GM19467 (cell line): ENCODE data around the gene C6orf136.
"Not testable (repeated sequence)": the region's sequence is repeated elsewhere in the genome, so short reads cannot be mapped to it uniquely, and the experiment has no call there.

Experiments
- ATAC-seq: cut with Tn5 transposase; IDR thresholded peaks from one replicate; pipeline ENCODE4 v1.9.1; 2021; ENCODE audit warnings: mild to moderate bottlenecking, moderate library complexity; ENCODE audit not compliant: unreplicated experiment

C6orf136 gene, protein sequence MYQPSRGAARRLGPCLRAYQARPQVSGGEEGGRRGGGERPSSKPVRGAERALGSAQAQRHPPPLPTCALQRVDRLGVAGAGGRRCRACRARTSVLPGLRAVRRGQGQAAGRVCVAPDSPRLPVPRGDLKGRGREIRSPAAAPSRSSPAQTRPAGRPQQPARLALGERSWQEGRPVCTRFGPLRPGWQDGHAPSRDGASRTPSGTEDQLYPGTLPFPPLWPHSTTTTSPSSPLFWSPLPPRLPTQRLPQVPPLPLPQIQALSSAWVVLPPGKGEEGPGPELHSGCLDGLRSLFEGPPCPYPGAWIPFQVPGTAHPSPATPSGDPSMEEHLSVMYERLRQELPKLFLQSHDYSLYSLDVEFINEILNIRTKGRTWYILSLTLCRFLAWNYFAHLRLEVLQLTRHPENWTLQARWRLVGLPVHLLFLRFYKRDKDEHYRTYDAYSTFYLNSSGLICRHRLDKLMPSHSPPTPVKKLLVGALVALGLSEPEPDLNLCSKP

DNA sequence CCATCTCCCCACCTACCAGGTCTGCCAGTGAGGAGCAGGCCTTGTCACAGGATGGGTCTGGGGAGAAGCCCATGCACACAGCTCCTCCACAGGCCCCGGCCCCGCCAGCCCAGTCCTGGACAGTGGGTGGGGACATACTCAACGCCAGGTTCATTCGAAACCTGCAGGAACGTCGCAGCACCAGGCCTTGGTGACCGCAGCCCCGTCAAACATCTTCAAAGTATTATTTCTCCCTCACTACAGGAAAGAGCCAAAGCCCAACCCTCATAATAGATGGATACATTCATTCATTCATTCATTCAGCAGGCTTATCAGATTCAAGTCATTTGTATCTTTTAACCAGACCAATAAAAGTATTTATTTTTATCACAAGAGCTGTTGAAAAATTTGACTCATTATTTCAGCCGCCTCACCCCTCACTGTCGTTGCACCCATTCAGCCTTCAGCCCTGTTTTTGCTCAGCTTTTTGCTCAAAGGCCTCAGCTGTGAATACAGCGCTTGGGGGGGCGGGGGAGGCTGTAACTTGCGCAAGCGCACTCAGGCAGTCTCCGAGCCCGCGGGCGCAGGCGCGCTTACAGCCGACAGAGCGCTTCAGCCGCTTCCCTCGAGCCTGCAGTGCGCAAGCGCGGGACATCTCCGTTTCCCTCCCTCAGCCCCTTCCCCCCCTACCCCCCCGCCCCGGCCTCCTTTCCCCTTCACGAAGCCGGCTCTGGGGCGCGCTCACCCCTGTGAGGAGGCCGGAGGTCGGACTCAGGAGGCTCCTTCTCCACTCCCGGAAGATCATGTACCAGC lies at the start of gene C6orf136:
Gene C6orf136, plus strand, starts transcription at position 684 of the 792 bp plus-strand sequence. Its CDS starts 99 bp downstream, at position 783.
- ATAC-seq, result peak; percentile 49

DNA sequence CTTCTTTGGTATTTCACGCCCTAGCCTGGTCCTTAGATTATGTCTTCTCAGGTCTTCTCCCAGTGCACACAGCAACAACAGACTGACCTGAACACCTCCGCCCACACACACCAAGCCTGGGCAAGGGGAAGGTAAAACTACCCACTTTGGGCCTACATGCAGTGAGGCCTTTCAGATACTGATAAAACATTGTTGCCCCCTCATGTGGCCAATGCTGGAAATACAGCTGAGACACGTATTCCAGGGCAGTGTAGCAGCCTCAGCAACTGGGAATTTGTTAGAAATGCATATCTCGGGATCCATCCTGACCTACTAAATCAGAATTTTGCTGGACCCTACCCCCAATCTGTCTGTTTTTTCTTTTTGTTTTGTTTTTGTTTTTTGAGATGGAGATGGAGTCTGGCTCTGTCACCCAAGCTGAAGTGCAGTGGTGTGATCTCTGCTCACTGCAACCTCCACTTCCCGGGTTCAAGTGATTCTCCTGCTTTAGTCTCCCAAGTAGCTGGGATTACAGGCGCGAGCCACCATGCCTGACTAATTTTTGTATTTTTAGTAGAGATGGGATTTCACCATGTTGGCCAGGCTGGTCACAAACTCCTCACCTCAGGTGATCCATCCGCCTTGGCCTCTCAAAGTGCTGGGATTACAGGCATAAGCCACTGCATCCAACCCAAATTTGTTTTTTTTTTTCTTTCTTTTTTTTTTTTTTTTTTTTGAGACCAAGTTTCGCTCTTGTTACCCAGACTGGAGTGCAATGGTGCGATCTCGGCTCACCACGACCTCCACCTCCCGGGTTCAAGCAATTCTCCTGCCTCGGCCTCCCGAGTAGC lies 49.4 kb upstream of the C6orf136 start:
- not testable (repeated sequence) for ATAC-seq

DNA sequence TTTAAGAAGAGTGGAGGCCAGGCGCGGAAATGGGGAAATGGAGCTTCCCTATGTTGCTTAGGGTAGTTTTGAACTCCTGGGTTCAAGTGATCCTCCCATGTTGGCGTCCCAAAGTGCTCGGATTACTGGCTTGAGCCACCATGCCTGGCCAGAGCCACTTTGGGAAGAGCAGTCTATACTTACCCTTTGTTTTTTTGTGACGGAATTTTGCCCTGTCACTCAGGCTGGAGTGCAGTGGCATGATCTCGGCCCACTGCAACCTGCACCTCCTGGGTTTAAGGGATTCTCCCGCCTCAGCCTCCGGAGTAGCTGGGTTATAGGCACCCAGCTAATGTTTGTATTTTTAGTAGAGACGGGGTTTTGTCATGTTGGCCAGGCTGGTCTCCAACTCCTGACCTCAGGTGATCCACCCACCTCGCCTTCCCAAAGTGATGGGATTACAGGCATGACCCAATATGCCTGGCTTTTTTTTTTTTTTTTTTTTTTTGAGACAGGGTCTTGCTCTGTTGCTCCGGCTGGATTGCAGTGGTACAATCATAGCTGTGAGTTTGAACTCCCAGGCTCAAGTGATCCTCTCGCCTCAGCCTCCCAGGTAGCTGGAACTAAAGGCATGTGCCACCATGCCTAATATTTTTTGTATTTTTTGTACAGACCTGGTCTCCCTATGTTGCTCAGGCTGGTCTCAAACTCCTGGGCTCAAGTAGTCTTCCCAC lies 47.9 kb upstream of the C6orf136 start:
- no peak for ATAC-seq

DNA sequence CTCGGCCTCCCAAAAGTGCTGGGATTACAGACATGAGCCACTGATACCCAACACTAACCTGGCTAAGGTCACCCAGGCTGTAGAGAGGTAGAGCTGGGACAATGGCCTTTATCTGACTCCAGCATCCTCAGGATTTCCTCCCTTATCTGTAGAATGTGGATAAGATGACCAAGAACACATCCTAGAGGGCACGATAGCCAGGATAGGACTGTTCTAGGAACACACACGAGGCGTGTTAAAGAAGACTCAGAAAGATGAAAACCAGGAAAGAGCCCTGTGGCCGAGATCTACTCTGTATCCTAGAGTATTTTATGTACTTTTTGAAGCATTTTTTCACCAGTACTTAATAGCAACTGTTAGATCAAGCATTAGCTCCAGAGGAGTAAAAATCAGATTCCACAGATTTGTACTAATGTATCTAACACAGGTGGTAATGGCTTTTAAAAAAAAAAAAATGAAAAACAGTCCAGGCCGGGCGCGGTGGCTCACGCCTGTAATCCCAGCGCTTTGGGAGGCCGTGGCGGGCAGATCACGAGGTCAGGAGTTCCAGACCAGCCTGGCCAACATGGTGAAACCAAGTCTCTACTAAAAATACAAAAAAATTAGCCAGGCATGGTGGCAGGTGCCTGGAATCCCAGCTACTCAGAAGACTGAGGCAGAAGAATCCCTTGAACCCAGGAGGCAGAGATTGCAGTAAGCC lies 47.2 kb upstream of the C6orf136 start:
- no peak for ATAC-seq

DNA sequence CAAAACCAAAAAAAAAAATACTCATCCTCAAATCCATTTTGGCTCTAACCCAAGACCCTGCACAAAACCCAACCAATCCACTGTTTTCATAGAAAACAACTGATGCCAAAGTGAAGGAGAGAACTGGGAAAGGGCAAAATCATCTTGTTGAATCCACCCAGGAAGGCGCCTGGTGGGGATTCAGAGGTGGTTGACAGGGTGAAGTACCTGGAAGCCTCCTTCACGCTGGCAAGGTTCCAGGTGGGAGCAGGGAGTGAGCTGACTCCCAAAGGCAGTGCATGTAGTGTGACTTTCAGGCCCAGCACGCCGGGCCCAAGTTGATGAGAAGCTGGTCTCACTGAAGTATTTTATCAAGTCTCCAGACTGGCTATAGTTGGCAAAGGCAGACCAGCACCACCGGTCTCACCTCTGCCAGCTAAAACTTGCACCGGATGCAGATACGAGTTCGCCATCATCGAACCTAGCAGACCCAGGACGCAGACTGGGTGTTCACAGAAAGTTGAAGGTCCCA lies 46.4 kb upstream of the C6orf136 start:
- ATAC-seq, result no peak

DNA sequence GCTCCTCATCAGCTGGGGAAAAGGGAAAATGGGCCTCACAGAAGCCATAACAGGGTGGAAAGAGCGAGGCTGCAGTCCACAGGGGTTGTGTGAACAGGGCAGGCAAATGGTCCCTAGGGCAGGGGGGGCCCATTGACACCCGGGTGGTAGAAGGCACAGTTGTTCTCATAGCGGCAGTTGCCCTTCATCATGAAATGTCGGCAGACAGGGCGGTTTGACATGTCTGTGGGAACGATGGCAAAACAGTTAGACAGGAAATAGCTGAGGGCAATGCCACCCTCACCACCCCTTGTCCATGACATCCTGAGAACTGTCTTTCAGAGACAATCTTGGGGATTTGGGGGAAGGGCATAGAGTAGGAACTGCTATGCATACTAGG lies 45.5 kb upstream of the C6orf136 start:
- no peak for ATAC-seq

DNA sequence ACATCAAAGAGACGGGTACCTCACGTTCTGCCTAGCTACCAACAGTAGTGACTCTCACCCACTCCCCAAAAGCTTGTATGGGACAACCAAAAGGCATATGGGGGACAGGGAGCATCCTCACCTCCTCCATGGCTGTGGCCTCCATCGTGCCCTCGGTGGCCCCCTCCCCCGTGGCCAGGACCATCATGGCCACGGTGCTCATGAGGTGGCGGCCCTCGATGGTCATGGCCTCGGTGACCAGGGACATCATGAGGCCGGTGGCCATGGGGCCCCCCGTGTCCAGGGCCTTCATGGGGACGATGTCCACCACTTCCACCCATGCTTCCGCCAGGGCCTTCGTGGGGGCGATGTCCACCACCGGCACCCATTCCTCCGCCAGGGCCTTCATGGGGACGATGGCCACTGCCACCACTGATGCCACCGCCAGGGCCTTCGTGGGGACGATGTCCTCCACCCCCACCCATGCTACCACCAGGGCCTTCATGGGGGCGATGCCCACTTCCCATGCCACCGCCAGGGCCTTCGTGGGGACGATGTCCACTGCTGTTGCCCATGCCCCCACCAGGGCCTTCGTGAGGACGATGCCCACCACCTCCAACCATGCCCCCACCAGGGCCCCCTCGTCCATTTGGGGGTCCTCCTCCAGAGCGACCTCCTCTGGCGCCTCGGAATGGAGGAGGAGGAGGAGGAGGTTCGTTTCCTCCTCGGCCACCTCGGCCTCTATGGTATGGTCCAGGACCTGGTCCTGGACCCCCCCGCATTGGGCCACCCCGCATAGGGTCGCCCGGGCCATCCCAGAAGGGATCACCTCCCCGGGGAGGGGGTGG lies 44.9 kb upstream of the C6orf136 start:
- ATAC-seq, result no peak

DNA sequence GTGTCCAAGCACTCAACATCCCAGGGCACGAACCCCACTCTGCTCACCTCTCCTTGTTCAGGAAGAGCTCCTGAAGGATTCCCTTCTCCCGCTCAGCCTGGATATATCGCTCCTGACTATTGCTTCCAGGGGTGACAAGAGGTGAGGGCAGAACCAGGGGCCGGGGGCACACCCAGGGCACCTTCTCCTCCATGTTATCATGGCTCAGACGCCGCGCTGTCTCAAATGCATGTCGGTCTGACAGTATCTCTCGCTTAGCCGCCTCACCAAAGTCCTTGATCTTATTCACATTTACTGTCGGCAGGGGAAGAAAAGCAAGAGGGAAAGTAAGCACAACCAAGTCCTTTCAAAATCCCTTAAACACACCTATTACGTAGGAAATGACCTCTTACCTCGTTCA lies 43.0 kb upstream of the C6orf136 start:
- ATAC-seq, result no peak

DNA sequence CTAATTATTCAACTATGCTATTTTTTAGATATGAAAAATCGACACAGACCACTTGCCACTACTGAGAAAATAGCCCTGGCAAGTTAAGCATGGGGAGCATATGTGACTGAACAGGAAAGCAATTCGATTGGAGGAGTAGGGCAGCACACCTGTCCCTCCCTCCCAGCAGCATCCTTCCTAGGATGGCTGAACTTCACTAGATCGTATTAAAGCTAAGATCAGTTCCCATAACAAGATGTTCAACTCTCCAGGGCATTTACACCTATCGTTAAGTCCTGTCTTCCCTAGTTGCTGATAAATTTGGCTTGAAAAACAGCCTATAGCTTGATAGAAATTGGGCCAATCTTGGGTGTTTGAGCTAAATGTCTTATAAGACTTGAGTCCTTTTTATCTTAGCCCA lies 36.9 kb upstream of the C6orf136 start:
- ATAC-seq, result no peak

DNA sequence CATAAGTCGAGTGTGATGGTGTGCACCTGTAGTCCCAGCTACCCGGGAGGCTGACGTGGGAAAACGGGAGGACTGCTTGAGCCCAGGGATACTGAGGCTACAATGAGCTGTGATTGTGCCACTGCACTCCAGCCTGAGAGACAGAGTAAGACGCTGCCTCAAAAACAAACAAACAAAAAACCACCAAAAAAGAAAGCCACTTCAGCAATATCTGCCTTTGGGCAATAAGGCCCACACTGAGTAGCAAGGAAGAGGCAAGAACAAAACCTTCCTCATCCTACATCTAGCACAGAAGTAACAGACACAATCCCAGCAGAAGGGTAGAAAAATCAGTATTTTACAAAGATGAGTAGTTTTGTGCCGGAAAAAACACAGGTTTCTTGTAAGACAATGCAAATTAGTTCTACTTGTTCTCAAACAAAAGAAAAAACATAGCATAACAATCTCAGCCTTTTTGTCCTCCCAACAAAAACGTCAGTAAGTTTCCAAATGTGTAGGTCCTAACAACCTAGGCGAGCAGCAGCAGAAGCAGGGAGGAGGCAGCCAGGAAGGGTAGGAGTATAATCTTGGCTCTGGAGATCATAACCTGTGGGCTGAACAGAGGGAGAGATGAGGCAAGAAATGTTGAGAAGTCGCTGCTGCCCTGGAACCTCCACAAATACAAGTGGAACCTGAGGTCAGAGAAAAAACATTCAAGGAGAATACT lies 35.6 kb upstream of the C6orf136 start:
- no peak for ATAC-seq

DNA sequence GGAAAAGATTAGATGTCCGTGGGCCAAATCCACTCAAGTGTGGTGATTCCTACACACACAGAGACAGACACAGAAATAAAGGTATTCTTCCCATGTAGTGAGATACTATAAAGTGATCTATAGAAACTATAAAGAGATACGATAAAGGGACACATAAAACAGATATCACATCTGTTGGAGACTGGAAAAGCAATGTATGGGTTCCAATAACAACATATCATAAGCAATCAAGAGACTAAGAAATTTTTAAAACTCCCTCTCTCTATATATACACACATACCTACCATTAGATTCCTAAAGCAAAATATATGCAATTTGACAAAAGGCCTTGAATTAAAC lies 35.1 kb upstream of the C6orf136 start:
- ATAC-seq, result no peak

DNA sequence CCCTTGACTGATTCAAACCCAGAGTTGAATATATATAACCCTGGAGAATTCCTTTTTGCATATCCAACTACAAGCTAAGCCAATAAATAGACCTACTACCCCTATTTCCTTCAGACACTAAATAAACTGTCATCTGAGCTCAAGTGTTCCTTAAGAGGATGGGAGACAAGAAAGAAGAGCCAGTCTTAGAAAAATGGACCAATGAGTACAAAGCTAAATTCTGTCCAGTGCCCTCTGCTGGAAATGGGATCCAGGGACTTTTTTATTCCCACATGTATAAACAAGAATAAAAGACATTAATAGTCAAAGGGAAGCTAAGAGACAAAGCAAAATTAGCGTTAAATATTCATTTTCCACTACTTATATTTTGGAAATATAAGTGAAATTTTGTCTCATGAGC lies 34.7 kb upstream of the C6orf136 start:
- no peak for ATAC-seq

DNA sequence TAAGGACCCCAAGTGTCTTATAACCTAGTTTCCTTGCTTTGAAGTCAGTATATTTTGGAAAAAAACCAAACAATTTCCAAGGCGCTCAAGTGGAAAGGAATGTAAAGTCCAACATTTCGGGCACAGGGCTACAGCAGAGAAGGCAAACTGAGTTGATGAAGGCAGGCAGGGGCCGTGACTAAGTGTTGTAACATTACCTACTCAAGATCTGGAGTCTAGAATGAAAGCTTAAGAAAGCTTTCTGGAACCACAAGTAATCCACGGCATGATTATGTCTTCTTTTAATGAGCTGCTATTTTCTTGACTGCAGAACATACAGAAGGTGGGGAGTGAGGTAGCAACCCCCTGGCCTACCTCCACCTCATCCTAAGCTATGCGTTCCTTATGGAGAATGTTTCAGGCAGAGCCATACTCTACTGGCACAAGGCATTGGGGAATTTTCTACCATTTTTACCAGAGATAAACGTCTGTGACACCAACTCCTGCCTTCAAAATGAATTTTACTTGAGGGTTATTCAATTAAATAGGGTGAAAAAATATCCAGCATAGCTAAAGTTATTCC lies 34.2 kb upstream of the C6orf136 start:
- no peak for ATAC-seq

DNA sequence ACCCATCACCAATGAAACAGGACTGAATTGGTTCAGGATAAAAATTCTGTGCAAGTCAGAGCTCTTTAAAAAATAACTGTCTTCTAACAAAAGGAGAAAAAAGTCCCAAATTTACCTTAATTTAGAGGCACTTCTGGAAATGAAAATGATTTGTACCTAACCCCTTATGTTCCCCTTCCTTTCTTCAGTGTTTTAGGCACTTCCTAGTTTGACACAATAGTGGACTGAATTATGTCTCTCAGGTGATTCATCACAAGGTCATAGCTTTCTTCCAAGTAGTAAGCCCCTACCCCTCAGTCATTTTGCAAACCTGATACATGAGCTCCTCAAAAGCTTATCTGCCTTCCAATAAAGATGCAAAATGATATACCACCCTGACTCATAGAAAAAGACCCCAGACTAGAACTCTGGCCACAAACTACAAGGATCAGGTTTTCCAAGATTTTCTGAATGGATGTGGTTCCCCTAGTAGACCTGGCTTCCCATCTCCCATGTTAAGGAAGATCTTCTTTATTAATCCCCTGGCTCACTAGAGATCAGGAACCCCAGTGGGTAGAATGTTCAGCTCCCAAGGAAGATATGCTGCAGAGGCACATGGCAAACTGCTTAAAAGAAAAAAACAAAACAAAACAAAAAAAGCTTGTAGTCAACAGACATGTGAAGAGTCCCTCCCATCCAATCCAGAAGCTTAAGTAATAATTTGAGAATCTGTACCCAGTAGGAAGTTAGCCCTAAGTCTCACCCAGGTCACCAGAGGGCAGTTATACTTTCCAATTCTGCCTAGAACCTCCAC lies 33.5 kb upstream of the C6orf136 start:
- no peak for ATAC-seq

DNA sequence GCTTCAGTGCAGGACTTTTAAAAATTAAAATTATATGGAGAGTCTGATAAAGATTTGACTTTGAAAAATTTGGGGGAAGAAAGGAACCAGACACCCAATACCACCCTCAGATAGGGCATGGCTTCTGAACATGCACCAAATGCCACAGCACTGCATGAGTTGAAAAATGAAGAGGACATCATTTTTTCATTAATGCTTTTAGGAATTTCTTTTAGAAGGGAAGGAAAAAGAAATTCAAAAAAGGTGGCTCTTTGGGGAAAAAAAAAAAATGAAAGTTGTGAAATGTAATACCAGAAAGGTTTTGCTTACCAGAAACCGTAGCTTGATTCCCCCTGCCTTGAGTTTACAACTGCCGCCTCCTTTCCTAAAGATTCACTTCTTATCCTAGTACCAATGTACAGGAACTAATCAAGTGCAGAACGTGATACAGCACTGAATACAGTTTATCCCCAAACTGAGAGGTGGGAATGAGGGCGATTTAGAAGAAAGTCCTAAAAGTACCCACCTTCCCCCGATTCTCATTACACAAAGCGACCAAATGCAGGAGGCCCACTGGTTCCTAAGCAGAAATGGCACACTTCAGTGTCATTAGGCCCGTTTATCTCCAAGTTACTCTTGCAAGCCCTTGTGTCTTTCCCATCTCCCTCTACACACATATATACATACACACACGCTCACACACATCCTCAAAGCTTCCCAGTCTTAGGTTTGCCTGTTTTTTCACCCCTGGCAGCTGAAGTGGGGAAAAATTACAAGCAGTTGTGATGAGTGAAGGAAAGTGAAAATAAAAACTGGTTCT lies 32.7 kb upstream of the C6orf136 start:
- no peak for ATAC-seq

DNA sequence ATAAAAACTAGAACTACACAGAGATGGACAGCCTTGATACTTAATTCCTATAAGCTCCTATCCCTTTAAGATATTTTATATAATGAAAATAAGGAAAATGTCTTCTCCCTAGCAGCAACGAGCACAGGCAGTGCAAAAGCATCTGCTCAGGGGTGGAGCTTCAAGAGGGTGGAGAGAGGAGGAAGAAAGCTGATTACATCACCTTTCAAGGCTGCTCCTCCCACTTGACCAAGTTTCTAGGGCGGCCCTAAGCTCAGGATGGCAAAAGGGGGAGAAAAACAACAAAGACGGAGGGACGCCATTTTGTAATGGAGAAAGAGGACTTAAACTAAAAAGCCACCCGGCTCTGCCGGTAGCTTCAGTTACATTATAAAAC lies 32.1 kb upstream of the C6orf136 start:
- ATAC-seq, result peak; percentile 31
